Mucosa of descending colon (tissue), 3 donors: Measurements from ENCODE around the gene SCFD2. TPM values are rescaled to one million over a fixed set of nuclear protein-coding genes. Genes with fewer than 3 reads are reported as not detected.

Source experiments
- ATAC-seq: fragments of 200-7000 bp; cut with Tn5 transposase; one replicate; pipeline ENCODE4 v1.9.1; 2020; ENCODE audit warnings: mild to moderate bottlenecking, moderate library complexity
- DNase-seq, 3 donors: peaks; one replicate each; pipeline ENCODE4 v3.0.0-alpha.2; 2020
- H3K36me3 ChIP-seq: fragments of 200-600 bp; one replicate; pipeline ENCODE4 v1.8.0; 2021; ENCODE audit warnings: low read depth, mild to moderate bottlenecking
- H3K4me1 ChIP-seq: fragments of 200-600 bp; one replicate; pipeline ENCODE4 v1.8.0; 2021; ENCODE audit warnings: low read depth, mild to moderate bottlenecking
- H3K4me3 ChIP-seq: fragments of 200-600 bp; one replicate; pipeline ENCODE4 v1.8.0; 2021; ENCODE audit warnings: mild to moderate bottlenecking
- H3K9me3 ChIP-seq: fragments of 200-600 bp; one replicate; pipeline ENCODE4 v1.8.0; 2021; ENCODE audit warnings: mild to moderate bottlenecking
- intact Hi-C, 2 donors: fragments of 100-400 bp; cut with DNase I in 1 of 2; cut with micrococcal nuclease in 1 of 2; formaldehyde crosslinking; loops; one replicate each; pipeline versions ENCODE4 v1.11.0 to v1.11.1; 2022; cut with DNase I, micrococcal nuclease
- total RNA-seq, 3 donors: library from RNA; stranded (reverse); fragmentation: NEBNext Ultra II Directional in 2 of 3; extraction: Animal tissue kit (Norgen Biotek cat#: 25700) in 2 of 3; gene quantifications; one replicate each; pipeline versions ENCODE4 v1.2.1 to v1.2.4, GENCODE V29; 2021 to 2023
- TF ChIP-seq, protein P1 (sequence below): fragments of 200-600 bp; IDR thresholded peaks from one replicate; pipeline ENCODE4 v1.8.0; 2022; ENCODE audit warnings: antibody characterized with exemption, mild to moderate bottlenecking
- donor health status: DM: no; HTN: no; CAD: no; lungs with moderate emphysema.
- donor health status: DM: no; HTN: no; CAD: no.
- donor health status: DM: no; HTN: yes; CAD: no.

SCFD2 gene
- total RNA-seq, 3 donors from 2014 or later, result 11.7 to 17.2 (median 16.0) TPM

DNA sequence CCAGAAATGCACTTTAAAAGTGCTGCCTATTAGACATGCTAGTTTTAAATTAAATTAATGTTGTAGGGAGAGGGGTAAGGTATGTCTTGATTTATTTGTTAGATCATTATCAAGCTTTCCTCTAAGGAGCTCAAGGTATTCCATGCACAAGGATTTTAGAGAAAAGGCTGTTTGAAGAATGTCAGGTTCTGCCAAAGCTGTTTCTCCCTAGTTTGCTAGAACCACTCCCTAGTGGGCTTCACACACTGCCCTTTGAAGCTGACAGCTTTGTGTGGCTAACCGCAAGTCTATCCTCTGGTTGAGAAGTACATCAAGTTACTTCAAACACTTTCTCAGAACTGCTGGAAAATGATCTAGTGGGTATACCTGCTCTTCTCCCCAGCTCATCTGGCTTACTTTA, 471.4 kb downstream of the SCFD2 start:
- H3K4me1 ChIP-seq, result no peaks in the 10 kb centered on the region
- intact Hi-C loops, result no loop called here
- no peak overlapping the region for H3K4me3 ChIP-seq
- no peaks in the 10 kb centered on the region for H3K9me3 ChIP-seq
- DNase-seq, result no peak
- TF ChIP-seq, protein P1, sequence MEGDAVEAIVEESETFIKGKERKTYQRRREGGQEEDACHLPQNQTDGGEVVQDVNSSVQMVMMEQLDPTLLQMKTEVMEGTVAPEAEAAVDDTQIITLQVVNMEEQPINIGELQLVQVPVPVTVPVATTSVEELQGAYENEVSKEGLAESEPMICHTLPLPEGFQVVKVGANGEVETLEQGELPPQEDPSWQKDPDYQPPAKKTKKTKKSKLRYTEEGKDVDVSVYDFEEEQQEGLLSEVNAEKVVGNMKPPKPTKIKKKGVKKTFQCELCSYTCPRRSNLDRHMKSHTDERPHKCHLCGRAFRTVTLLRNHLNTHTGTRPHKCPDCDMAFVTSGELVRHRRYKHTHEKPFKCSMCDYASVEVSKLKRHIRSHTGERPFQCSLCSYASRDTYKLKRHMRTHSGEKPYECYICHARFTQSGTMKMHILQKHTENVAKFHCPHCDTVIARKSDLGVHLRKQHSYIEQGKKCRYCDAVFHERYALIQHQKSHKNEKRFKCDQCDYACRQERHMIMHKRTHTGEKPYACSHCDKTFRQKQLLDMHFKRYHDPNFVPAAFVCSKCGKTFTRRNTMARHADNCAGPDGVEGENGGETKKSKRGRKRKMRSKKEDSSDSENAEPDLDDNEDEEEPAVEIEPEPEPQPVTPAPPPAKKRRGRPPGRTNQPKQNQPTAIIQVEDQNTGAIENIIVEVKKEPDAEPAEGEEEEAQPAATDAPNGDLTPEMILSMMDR, result no peak
- ATAC-seq, result no peak
- H3K36me3 ChIP-seq, result no peaks in the 10 kb centered on the region

DNA sequence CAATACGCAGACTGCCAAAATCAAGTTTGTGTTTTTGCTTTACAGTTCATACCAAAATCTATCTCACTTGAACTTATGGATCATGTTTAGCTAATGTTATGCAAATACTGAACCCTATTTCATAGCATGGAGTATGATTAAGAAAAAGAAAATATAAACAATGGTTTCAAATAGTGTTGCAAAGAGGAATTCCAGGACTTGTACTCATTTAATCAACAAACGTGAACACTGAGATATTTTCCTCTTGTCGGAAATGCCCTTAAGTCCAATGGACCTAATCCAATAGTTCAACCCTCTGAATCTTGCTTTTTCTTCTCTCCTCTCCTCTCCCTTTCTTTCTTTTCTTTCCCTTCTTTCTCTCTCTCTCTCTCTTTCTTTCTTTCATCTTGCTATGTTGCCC, 473.0 kb downstream of the SCFD2 start:
- no peak for ATAC-seq
- H3K36me3 ChIP-seq, result no peaks in the 10 kb centered on the region
- DNase-seq, result no peak
- no peaks in the 10 kb centered on the region for H3K9me3 ChIP-seq
- TF ChIP-seq, protein P1, result no peak
- H3K4me1 ChIP-seq, result no peaks in the 10 kb centered on the region
- intact Hi-C loops, result no loop called here
- H3K4me3 ChIP-seq, result no peak overlapping the region

DNA sequence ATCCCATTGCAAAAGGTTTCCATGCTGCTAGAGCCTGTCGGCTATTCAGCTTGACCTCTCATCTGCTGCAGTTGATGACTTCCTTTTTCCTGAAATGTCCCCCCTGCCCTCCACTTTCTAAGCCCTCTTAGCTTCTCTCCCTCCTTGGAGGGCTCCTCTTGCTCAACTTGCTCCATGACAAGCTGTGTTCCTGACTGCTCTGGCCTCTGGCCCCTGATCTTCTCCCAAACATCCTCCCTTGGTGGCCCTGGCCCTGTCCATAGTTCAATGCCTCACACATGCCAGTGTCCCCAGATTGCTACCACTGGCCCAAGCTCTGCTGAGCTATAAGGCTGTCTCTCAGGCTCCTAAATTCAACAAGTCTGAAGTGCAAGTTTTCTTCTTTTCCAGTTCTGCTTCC, 474.1 kb downstream of the SCFD2 start:
- Histone ChIP-seq H3K9me3 (no peaks in the 10 kb centered on the region), H3K4me3 (no peak overlapping the region), H3K36me3 (no peaks in the 10 kb centered on the region), H3K4me1 (no peaks in the 10 kb centered on the region)
- TF ChIP-seq, protein P1, result no peak
- no peak for ATAC-seq
- intact Hi-C loops, result no loop called here
- DNase-seq, result no peak

DNA sequence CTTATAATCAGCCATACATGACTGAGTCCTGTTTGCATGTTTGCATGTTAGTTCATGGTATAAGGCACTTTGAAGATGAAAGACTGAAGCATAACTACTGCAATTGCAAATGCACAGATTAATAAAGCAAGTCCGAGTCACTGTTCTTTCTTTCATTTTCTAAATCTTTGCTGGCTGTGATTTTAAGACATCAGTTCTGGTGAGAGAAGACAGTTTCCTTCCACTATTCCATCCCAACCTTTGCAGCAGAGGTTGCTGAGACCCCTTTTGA, 475.4 kb downstream of the SCFD2 start:
- ATAC-seq, result no peak
- TF ChIP-seq, protein P1, result no peak
- Histone ChIP-seq H3K4me3 (no peak overlapping the region), H3K4me1 (no peaks in the 10 kb centered on the region), H3K36me3 (no peaks in the 10 kb centered on the region), H3K9me3 (no peaks in the 10 kb centered on the region)
- intact Hi-C loops, result no loop called here
- no peak for DNase-seq

DNA sequence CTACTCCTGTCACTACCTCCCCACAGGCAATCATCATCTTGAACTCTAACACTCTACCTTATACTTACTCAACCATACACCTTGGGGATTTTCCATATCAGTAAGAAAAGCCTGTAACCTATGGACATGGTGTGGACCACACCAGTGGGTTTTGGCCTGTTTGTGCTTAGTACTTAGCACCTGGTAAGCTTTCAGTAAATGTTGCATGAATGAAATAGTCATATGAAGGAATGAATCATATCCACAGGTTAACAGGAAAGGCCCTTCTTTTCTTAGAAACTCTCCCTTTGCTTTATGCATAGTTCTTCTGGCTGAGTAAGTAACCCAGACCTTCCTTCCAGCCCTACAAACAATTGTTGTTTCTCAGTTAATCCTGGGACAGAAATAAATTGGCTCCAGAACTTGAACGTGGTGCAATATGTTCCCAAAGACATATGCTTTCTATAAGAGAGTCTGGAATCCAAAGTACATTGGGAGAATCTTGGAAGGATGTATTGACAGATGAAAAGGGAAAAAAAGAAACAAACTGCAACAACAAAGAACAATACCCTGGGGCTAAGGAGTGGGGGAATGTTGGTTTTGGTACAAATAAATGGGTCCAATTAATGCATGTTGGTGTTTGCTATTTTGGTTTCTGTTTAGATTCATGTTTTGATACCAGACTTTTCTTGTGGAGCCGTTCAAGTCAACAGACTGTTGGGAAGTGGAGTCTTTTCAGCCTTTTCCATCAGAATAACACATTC, 475.9 kb downstream of the SCFD2 start:
- H3K9me3 ChIP-seq, result no peaks in the 10 kb centered on the region
- intact Hi-C loops, result no loop called here
- no peak for ATAC-seq
- TF ChIP-seq, protein P1, result no peak
- no peak overlapping the region for H3K4me3 ChIP-seq
- H3K36me3 ChIP-seq, result no peaks in the 10 kb centered on the region
- DNase-seq, result no peak
- H3K4me1 ChIP-seq, result no peaks in the 10 kb centered on the region

- Histone ChIP-seq H3K4me3 (no peak overlapping the region), H3K36me3 (no peaks in the 10 kb centered on the region), H3K9me3 (no peaks in the 10 kb centered on the region), H3K4me1 (no peaks in the 10 kb centered on the region)
- TF ChIP-seq, protein P1, result no peak
- intact Hi-C loops, result no loop called here
- no peak for DNase-seq
- peak; percentile 71 for ATAC-seq
Observed at GRCh38 chr4:52889354-52889753, 476.5 kb downstream of the SCFD2 start.
